GM19395 (cell line): ENCODE data around the gene KMT2D.

ENCODE experiments used
- ATAC-seq: cut with Tn5 transposase; IDR thresholded peaks from one replicate; pipeline ENCODE4 v1.9.1; 2021; ENCODE audit warnings: mild to moderate bottlenecking, moderate library complexity; ENCODE audit not compliant: unreplicated experiment

Gene KMT2D

DNA sequence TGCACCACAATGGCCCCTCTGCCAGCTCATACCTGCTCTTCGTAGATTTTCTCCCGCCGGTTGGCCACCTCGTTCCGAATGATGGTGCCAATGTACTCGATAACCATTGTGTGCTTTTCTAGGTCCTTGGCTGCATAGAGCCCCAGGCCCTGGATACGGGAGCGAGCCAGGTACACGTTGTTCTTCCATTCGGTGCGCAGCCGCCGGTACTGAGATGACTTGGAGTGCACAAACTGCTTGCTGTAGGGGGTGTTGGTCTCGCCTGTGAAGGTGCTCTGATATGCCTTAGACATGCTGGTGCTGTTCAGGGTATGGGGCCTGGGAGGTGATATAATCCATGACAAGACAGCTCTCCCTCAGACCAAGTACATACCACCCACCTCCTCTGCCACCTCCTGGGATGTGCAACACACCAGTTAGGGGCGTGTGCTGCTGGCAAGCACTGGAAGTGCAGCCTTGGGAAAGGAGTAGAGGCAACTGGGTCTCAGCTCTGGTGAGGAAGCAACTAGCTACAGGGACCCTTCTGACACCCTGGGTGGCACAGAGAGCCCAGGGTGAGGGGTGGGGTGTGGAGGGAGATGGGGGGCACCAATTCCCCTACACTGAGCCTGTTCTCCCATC is 37.9 kb downstream of the KMT2D start:
- ATAC-seq = no peak

DNA sequence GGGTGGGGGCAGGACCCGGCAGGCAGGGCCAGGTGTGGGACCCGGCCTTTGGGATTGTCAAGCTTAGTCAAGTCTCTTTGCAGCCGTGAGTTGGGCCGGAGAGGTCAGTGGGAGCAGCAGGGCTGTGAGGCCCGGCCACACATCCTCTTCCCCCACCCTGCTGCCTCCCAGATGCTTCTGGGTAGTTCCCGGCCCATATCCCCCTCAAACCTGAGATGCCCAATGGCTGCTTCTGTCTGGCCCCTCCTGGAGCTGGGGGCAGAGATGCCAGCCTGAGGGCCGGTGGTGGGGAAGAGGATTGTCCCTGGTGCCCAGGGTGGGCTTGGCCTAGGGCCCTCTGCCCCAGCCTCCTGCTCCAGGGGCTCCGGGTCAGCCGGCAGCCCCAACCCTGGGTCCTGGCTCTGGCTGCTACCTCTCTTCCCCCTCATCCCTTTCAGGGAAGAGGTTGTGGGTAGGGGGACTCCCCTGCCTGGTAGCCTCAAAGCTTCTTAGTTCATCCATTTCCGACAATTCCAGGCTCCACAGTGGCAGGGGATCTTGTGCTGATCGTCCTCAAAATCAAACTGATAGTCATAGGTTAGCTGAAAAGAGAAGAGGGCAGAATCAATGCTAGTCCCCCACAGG is 39.2 kb downstream of the KMT2D start:
- no peak for ATAC-seq

DNA sequence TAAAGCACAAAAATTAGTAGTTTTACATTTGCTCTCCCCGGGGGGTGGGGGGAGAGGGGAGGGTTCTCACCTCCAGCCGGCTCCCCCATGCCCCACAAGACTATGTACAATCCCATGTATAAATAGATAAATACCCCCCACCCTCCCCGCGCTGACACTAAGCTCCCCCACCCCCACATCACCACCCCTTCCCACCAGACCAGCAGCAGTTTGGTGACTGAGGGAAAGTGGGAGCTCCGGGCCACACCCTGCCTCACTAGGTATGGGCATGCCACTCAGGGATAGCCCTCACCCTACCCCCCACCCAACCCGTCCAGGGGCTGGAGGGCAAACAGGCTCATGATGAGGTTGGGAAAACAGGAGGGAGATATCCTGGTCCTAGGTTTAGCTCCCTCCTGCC is 40.2 kb downstream of the KMT2D start:
- ATAC-seq = no peak

DNA sequence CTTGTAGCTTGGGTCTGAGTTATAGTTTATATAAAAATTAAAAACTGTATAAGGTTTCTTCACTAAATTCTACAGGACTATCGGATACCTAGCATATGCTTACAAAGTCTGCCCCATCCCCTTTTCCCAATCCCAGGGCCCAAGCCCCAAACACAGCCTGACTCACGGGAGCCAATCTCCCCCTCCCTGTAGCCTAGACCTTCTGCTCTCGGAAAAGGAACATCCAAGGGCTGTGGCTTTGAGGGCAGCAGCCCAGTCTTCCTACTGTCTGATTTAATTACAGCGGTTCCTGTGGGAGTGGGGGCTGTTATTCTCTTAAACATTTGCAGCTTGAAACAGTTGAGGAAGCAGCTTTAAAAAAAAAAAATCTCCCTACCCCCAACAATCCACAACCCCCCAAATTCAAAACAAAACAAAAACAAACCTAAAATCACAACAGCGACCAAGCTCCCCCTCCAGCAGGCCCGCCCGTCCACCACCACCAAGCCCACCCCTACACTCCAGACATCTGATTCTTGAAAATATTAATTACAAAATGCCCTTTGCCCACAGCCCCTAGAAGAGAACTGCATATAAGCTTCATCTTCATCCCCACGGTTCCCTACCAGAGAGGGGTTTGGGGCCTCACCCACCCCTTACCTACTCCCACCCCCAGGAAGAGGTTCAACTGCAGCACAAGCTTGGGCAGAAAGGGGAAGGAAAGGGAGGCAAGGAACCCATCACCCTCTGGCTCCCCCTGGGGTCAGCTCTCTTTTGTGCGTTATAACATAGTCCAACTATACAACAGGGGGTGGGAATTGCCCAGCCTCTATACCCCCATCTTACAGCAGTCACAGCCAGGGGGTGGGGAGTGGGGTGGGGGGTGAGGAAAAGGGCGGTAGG is 40.9 kb downstream of the KMT2D start:
- no peak for ATAC-seq

DNA sequence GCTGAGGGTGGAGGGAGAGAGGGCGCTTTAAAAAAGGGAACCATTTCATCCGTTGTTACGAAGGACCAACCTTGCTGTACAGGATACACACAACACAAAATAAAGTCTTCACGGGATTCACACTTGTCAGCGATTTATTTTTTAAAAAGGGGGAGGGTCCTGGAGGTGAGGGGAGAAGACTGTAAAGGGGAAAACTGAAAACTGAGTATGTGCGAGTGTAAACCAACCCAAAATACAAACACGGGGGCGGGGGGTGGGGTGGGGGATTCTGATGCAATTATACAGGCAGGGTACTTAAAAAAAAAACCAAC is 41.5 kb downstream of the KMT2D start:
- ATAC-seq = no peak

DNA sequence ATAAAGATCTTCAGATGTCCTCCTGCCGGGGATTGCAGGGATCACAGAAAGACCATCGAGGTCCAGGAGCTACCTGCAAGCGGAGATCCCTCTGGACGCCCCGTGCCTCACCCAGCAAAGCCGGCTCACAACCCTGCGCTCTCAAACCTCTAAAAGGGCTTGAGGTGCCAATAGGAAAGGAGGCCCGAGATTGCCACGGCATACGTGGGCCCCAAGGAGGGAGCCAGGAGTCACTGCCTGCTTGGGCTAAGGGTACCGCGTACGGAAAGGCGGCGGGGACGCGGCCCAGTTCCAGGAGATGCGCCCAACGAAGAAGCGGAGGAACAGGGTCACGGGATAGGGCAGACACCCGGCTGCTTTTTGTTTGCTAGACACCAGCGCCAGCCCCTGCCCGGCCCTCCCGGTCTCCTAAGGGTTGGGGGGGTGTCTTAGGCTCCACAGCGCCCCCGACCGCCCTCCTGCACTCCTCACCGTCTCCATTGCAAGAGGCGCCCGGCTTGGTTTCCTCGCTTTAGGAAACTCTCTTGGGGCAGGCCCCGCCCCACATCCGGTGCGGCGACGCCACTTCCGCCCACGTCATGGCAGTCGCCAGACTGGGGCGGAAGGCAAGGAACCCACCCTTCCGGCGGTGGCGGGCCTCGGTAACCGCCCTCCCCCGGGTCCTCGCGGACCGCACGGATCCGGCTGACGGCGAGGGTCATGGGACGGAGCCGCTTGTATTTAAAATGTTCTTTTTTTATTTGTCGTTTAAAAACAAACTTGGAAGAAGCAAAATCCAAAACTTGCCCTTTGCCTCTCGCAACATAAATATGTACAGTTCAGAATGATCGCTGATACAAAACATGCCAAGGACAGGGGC is 42.1 kb downstream of the KMT2D start, which contains the start of gene PRKAG1:
PRKAG1 (minus strand) TSS at position 516 of the 859 bp plus-strand sequence; CDS start at position 480, 36 bp downstream.
- peak; percentile 90 for ATAC-seq

DNA sequence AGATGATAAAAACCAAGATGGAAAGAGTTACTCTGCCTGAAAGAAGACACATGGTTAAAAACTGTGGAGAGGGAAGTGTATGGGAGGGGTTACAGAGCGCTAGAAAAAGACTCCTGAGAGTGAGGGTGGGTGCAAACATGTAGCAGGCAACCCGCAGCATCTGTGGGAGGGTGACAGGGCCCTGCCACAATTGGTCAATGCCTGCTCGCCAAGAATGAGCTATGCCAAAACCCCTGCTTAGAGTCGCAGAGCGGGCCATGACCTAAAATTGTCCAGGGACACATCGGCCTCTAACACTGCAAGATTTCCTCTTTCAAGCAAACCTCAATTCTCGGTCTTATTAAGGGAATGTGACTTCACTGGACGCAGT is 42.7 kb downstream of the KMT2D start:
- ATAC-seq = peak; percentile 22

DNA sequence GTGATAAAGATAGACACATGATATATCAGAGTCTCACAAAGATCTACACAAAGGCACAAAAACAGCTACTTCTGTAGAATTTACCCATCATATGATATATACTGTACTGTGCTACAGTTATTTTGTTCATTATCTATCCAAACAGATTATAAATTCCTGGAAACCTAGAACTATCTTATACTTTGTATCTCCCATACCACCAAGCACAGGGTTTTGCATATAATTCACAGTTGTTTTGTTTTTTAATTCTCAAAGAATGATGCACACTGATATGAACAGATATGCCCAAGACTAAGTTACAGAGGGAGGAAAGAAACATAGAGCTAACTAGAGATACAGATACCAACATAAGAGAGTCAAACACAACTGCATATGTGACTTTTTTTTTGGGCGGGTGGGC is 45.4 kb downstream of the KMT2D start:
- no peak for ATAC-seq

DNA sequence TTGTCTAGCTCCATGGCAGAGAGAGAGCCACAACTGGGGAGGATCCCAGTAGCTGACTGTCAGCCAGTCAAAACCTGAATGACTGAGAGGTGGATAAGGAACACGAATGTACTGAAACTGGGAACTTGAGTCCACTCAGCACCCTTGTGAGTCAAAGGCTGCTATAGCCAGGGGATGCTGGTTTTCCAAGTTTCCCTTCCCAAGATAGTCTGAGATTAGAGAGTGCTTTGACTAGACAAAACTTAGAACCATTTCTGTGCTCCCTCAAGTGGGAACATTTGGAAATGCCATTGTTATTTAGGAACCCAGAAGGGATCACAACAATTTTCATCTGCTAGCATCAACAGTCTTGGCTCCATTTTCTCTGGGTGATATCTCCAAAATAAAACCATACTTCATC is 46.0 kb downstream of the KMT2D start:
- ATAC-seq = no peak

DNA sequence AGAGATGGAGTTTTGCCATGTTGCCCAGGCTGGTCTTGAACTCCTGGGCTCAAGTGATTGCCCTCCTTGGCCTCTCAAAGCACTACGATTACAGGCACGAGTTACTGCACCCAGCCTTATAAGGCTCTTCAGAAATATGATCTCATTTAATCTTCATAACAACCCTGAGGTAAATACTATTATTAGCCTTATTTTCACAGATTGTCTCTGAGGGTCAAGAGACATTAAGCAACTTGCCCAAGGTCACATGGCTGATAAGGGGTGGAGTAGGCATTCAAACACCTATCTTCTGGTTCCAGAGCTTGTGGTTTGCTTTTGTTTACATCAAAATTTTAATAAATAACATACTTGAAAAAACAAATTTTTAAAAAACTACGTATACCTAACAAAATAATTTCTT is 47.2 kb downstream of the KMT2D start:
- ATAC-seq = no peak

DNA sequence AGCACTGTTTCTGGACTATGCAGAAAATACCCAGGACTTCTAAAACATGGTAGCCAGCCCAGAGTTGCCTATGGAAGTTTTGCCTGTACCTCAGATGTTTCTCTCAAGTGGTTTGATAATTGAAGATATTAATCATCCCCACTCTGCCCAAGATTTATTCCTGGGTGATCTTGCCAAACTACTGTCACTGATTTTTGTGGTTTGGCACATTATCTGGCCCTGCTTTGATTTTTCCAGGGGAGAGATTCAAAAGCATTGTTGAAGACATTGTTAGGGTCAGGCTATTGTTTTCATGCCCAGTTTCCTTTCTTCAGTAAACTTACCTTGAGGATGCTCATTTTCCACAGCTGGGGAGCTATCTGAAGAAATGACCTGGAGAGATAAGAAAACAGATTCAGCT is 47.9 kb downstream of the KMT2D start:
- no peak for ATAC-seq
